HepG2 (cell line): ENCODE data around the gene GJC2. TPM values are rescaled to one million over a fixed set of nuclear protein-coding genes. Genes with fewer than 3 reads are reported as not detected.

ENCODE experiments used
- CBX2 ChIP-seq, 2 experiments: fragments of 200-600 bp in 1 of 2; sonication (generic); formaldehyde crosslinking in 1 of 2; IDR thresholded peaks; 2 replicates each; pipeline versions ENCODE4 v1.7.0 to v1.8.1; 2018 to 2022; ENCODE audit warnings: low read depth in 2 of 2, low read length in 1 of 2, mild to moderate bottlenecking in 1 of 2, missing genetic modification reagents in 1 of 2
- GMEB2 ChIP-seq: IDR thresholded peaks from 2 replicates; pipeline ENCODE4 v1.6.1; 2016; ENCODE audit warnings: missing biosample characterization, missing genetic modification reagents, low read depth
- GTF2F1 ChIP-seq: fragments of 150-350 bp; IDR thresholded peaks from 2 replicates; pipeline ENCODE4 v1.6.1; 2014; ENCODE audit warnings: low read length
- KAT7 ChIP-seq: IDR thresholded peaks from 2 replicates; pipeline ENCODE4 v1.6.1; 2018; ENCODE audit warnings: borderline replicate concordance, missing compliant biosample characterization
- KLF16 ChIP-seq, 2 experiments: sonication (generic) in 1 of 2; formaldehyde crosslinking in 1 of 2; IDR thresholded peaks; 2 replicates each; pipeline versions ENCODE4 v1.6.1 to v1.8.0; 2016 to 2023; ENCODE audit warnings: missing genetic modification reagents in 2 of 2, missing compliant biosample characterization in 1 of 2
- KMT2A ChIP-seq: sonication (generic); formaldehyde crosslinking; IDR thresholded peaks from 2 replicates; pipeline ENCODE4 v1.4.0; 2020; ENCODE audit warnings: missing genetic modification reagents
- PPARG ChIP-seq: conservative IDR thresholded peaks from 2 replicates; pipeline ENCODE4 v1.6.1; 2016; ENCODE audit warnings: missing biosample characterization, missing genetic modification reagents
- SCMH1 ChIP-seq: sonication (generic); formaldehyde crosslinking; IDR thresholded peaks from 2 replicates; pipeline ENCODE4 v1.9.0; 2021; ENCODE audit warnings: missing genetic modification reagents, mild to moderate bottlenecking, borderline replicate concordance
- TOE1 ChIP-seq: sonication (generic); formaldehyde crosslinking; IDR thresholded peaks from 2 replicates; pipeline ENCODE4 v1.4.0; 2020; ENCODE audit warnings: mild to moderate bottlenecking, missing genetic modification reagents
- YEATS4 ChIP-seq: sonication (generic); formaldehyde crosslinking; IDR thresholded peaks from 2 replicates; pipeline ENCODE4 v1.4.0; 2020; ENCODE audit warnings: missing genetic modification reagents, borderline replicate concordance
- YY1 ChIP-seq: IDR thresholded peaks from 2 replicates; pipeline ENCODE4 v1.6.1; 2011; ENCODE audit warnings: low read length, low read depth, moderate library complexity, mild to moderate bottlenecking; ENCODE audit not compliant: insufficient read depth, insufficient replicate concordance
- ZMYM4 ChIP-seq: sonication (generic); formaldehyde crosslinking; IDR thresholded peaks from 2 replicates; pipeline ENCODE4 v1.8.1; 2023; ENCODE audit warnings: mild to moderate bottlenecking, missing genetic modification reagents
- ZNF180 ChIP-seq: sonication (generic); formaldehyde crosslinking; IDR thresholded peaks from 2 replicates; pipeline ENCODE4 v1.4.0; 2020; ENCODE audit warnings: low read depth, missing genetic modification reagents, borderline replicate concordance
- ZNF432 ChIP-seq: sonication (generic); formaldehyde crosslinking; IDR thresholded peaks from 2 replicates; pipeline ENCODE4 v1.5.0; 2020; ENCODE audit warnings: missing genetic modification reagents, mild to moderate bottlenecking, borderline replicate concordance
- ZNF451 ChIP-seq: sonication (generic); formaldehyde crosslinking; IDR thresholded peaks from 2 replicates; pipeline ENCODE4 v1.5.0; 2020; ENCODE audit warnings: mild to moderate bottlenecking, missing genetic modification reagents
- ZNF510 ChIP-seq: sonication (generic); formaldehyde crosslinking; IDR thresholded peaks from 2 replicates; pipeline ENCODE4 v1.4.0; 2020; ENCODE audit warnings: low read depth, mild to moderate bottlenecking, missing genetic modification reagents
- ZNF629 ChIP-seq: sonication (generic); formaldehyde crosslinking; conservative IDR thresholded peaks from 2 replicates; pipeline ENCODE4 v1.5.0; 2020; ENCODE audit warnings: missing genetic modification reagents
- polyA plus RNA-seq, 8 experiments: library from polyadenylated mRNA; depleted of rRNA in 3 of 8; stranded (reverse) in 7 of 8; unstranded in 1 of 8; fragments of >200 nt; fragmentation: Illumina TruSeq in 4 of 8; extraction: Trizol in 4 of 8; gene quantifications; 2 replicates each; pipeline versions ENCODE4 v1.2.1 to v1.2.3, GENCODE V29; 2011 to 2016; ENCODE audit warnings: low read depth in 4 of 8, missing spikeins in 1 of 8, mixed read lengths in 1 of 8; ENCODE audit not compliant: insufficient read depth in 1 of 8
- total RNA-seq, 5 experiments: library from RNA; depleted of rRNA; stranded (reverse); fragments of >200 nt; fragmentation: Illumina TruSeq; extraction: Trizol; gene quantifications; 2 replicates each; pipeline ENCODE4 v1.2.3, GENCODE V29; 2016; ENCODE audit warnings: low read depth in 1 of 5
- TF ChIP-seq, protein P1 (sequence below), 2 experiments: sonication (generic) in 1 of 2; formaldehyde crosslinking in 1 of 2; IDR thresholded peaks; 2 replicates each; pipeline versions ENCODE4 v1.4.0 to v1.6.1; 2016 to 2020; ENCODE audit warnings: borderline replicate concordance in 1 of 2, low read depth in 1 of 2, mild to moderate bottlenecking in 1 of 2, missing genetic modification reagents in 1 of 2
- TF ChIP-seq, protein P2 (sequence below): IDR thresholded peaks from 2 replicates; pipeline ENCODE4 v1.6.1; 2016; ENCODE audit warnings: missing compliant biosample characterization, missing genetic modification reagents, borderline replicate concordance

Gene GJC2
- total and polyA plus RNA-seq, 2 of the 13 experiments (the other 11 are each of a cell fraction or from before 2014, with no cell fraction given), result 1.6 to 3.8 TPM

DNA sequence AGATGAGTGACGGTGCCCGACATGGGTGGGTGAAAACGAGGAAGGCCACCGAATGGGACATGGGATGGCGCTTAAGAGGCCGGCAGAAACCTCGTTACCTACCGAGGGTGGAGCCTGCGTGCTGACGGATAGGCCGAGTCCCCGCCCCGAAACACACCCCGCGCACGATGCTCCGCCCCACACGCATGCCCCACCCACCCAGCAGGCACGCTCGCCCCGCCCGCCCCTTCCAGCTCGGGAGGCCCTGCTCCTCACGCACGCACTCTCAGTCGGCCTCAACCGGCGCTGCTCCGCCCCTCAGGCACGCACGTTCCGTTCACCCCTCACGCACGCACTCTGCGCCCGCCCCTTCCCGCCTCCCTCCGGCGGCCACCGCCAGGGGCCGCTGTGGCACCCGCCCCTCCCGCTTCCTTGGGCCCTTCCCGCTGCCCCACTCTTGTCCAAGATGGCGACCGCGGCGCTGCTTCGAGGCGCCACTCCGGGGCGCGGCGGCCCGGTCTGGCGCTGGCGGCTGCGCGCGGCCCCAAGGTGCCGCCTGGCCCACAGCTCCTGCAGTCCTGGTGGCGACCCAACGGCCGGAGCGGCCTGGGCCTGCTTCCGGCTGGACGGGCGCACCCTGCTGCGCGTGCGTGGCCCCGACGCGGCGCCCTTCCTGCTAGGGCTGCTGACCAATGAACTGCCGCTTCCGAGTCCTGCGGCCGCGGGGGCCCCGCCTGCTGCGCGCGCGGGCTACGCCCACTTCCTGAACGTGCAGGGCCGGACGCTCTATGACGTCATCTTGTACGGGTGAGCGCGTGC, 15.8 kb downstream of the GJC2 start, which contains the start of gene IBA57 (continued):
- TF ChIP-seq GMEB2 (CRISPR knock-in tag) (peak; percentile 84), GTF2F1 (0 out of 2 replicates have a peak, but pooled peaks have one; percentile 11), YY1 (peak; percentile 98), ZNF180 (CRISPR knock-in tag) (no peak), ZNF432 (CRISPR knock-in tag) (no peak), KMT2A (CRISPR knock-in tag) (peak; percentile 42; the same call in 1 of the 2 replicates), ZMYM4 (CRISPR knock-in tag) (peak; percentile 94), KLF16 (CRISPR knock-in tag; IDR thresholded peaks at IDR 0.05) (peak in 1 of 2 experiments; percentile 52; a peak in 1 of 4 replicates), SCMH1 (no peak), ZNF629 (0 out of 2 replicates have a peak, but pooled peaks have one; percentile 25), PPARG (CRISPR knock-in tag) (no peak), ZNF510 (CRISPR knock-in tag) (no peak), ZNF451 (CRISPR knock-in tag) (peak; percentile 38; the same call in 1 of the 2 replicates), KAT7 (no peak), YEATS4 (CRISPR knock-in tag) (peak; percentile 86; the same call in 1 of the 2 replicates), TOE1 (no peak), CBX2 (IDR thresholded peaks at IDR 0.05; ENCODE audit: low read depth, low read length) (no peak), CBX2 (CRISPR knock-in tag; IDR thresholded peaks at IDR 0.05; ENCODE audit: low read depth) (no peak)
- TF ChIP-seq, protein P1, sequence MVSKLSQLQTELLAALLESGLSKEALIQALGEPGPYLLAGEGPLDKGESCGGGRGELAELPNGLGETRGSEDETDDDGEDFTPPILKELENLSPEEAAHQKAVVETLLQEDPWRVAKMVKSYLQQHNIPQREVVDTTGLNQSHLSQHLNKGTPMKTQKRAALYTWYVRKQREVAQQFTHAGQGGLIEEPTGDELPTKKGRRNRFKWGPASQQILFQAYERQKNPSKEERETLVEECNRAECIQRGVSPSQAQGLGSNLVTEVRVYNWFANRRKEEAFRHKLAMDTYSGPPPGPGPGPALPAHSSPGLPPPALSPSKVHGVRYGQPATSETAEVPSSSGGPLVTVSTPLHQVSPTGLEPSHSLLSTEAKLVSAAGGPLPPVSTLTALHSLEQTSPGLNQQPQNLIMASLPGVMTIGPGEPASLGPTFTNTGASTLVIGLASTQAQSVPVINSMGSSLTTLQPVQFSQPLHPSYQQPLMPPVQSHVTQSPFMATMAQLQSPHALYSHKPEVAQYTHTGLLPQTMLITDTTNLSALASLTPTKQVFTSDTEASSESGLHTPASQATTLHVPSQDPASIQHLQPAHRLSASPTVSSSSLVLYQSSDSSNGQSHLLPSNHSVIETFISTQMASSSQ (IDR thresholded peaks at IDR 0.05; ENCODE audit: low read depth), result no peak
- TF ChIP-seq, protein P1 (CRISPR knock-in tag; IDR thresholded peaks at IDR 0.05; ENCODE audit: borderline replicate concordance), result peak; percentile 74; the same call in 1 of the 2 replicates
- TF ChIP-seq, protein P2, sequence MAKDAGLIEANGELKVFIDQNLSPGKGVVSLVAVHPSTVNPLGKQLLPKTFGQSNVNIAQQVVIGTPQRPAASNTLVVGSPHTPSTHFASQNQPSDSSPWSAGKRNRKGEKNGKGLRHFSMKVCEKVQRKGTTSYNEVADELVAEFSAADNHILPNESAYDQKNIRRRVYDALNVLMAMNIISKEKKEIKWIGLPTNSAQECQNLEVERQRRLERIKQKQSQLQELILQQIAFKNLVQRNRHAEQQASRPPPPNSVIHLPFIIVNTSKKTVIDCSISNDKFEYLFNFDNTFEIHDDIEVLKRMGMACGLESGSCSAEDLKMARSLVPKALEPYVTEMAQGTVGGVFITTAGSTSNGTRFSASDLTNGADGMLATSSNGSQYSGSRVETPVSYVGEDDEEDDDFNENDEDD (CRISPR knock-in tag), result peak; percentile 85; the same call in 1 of the 2 replicates
